Hematopoietic multipotent progenitor cell (in vitro differentiated cells): Measurements from ENCODE around the gene RBM8A. TPM values are rescaled to one million over a fixed set of nuclear protein-coding genes. Genes with fewer than 3 reads are reported as not detected.

Experiments
- DNase-seq, 3 donors: peaks; one replicate each; pipeline ENCODE4 v3.0.0-alpha.2; 2011 to 2015; ENCODE audit warnings: low read depth in 2 of 3, low spot score in 2 of 3
- total RNA-seq: library from RNA; depleted of rRNA; stranded (reverse); fragments of >200 nt; gene quantifications from one replicate; pipeline ENCODE4 v1.2.3, GENCODE V29; 2012

RBM8A gene
- total RNA-seq: 66.2 TPM

DNA sequence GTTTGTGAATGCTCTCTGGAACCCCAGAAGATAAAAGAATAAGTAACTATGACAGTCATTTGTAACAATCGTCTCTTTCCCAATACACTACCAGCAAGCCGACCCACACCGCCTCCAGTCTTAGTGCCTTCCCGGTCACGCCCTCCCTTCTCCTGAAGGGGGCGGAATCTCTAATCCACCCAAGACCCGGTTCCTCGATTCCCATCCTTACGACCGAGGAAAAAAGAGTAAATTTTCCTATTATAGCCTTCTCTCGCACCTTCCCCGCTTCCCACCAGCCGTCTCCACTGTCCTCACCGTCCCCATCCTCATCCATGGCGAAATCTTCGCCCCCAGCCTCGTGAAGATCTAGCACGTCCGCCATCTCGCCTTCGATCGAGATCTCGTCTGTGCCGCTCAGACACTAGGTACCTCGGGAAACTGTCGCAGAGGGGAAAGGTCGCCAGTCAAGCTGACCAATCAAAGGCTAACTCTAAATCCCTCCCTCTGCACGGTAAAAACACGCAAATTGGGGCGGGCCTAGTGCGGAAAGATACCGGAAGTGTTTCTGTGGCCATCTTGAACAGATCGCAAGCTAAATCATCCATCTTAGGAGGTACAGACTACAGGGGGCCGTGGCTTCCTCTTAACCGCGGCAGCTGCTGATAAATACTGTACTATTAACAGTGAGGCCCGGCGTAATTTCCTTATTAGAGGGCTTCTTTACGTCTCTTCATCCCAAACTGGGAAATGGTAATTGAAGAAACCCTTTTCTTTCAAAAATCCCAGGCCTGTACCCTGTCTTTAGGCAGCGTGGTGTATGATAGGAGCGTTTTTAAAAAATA, at the start of gene RBM8A:
Gene RBM8A, minus strand, starts transcription at position 422 of the 824 bp plus-strand sequence. Its CDS starts 58 bp downstream, at position 364.
- peak; percentile 84 to 99 (median 98) for DNase-seq

DNA sequence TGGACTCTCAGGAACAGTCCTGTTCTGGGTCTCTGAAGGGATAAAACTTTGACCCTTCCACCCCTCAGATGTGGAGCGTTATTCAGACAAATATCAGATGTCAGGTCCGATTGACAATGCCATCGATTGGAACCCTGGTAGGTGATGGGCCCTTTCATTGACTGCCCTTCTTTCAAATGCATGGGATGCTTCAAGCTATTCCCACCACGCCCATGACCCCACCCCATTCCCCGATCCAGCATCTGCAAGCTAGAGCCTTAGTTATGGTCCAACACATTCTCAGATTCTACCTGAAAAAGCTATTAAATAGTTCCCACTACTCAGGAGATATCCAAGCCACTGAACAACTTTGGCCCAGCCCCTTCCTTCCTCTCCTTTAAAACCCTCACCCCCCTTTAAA, 49.7 kb upstream of the RBM8A start:
- no peak for DNase-seq

DNA sequence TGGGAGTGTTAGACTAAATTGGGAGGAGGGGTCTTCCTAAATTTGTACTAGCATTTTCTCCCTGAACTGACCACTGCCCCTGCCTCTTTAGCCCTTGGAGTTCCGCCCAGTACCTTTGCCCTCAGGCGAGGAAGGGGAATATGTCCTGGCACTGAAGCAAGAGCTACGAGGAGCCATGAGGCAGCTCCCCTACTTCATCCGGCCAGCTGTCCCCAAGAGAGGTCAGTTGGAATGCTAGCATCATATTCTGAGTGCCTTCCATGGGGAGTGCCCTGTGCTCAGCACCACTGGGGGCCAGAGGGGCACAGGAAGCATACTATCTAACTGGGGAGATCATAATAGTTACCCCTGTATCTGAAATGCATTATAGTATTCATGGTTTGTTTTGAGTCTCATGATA, 47.9 kb upstream of the RBM8A start:
- DNase-seq: no peak

DNA sequence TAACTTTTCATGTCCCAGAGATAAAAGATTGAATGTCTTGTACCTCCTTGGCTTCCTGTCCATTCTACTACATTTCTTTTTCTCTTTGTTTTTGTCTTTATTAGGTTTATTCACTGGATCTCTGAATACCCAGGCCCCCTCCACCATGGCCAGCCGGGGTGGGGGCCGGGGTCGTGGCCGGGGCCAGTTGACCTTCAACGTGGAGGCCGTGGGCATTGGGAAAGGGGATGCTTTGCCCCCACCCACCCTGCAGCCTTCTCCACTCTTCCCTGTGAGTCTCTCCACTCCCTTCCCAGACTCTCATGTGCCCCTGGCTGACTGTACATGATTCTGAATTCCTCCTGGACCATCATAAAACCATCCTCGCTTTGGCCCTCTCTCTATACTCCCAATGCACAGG, 47.4 kb upstream of the RBM8A start:
- no peak for DNase-seq

DNA sequence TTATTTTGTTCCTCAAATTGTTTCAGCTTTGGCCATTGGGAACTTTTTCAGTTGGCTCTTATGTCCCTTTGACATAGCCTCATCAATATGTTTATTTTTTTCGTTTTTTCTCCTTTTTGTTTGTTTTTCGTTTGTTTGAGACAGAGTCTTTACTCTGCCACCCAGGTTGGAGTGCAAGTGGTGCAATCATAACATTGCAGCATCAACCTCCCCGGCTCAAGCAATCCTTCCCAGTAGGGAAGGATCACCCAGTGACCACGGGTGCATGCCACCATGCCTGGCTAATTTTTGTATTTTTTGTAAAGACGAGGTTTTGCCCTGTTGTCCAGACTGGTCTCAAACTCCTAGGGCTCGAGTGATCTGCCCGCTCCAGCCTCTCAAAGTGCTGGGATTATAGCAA, 45.3 kb upstream of the RBM8A start:
- DNase-seq: no peak

DNA sequence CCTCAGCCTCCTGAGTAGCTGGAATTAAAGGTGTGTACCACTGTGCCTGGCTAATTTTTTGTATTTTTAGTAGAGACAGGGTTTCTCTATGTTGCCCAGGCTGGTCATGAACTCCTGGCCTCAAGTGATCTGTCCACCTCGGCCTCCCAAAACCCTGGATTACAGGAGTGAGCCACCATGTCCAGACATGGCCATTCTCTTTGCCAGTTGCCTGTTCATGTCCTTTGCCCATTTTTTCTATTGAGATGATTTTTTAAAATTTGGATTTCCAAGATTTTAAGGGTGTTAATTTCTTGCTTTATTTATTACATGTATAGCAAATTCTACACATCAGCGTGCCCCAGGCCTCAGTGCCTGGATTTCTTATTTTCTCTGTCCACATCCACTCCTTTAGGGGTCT, 40.0 kb upstream of the RBM8A start:
- DNase-seq: no peak

DNA sequence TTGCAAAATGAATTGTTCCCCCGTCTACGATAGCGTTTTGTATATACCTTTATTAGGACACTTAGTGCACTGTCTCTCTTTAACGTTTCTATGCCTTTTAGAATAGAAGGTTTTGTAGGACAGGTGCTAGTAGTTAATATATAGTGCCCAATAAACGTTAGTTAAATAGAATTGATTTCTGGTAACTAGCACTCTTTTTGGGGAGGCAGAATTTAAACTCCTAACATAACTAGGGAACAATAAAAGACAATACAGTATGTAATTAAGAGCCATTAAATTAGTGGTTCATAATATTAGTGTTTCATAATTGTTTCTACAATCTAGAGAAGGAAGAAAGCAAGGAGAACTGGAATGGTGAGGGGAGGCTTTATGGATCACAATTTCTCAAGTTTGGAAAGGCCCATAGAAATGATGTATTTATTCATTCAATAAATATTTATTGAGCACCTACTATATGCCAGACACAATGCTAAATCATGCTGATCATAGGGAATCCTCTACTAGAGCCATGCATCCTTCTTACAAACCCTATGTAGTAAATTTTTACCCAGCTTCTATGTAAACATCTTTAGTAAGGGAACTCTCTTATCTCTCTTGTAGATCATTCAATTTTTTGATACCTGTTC, 37.9 kb upstream of the RBM8A start:
- no peak for DNase-seq

DNA sequence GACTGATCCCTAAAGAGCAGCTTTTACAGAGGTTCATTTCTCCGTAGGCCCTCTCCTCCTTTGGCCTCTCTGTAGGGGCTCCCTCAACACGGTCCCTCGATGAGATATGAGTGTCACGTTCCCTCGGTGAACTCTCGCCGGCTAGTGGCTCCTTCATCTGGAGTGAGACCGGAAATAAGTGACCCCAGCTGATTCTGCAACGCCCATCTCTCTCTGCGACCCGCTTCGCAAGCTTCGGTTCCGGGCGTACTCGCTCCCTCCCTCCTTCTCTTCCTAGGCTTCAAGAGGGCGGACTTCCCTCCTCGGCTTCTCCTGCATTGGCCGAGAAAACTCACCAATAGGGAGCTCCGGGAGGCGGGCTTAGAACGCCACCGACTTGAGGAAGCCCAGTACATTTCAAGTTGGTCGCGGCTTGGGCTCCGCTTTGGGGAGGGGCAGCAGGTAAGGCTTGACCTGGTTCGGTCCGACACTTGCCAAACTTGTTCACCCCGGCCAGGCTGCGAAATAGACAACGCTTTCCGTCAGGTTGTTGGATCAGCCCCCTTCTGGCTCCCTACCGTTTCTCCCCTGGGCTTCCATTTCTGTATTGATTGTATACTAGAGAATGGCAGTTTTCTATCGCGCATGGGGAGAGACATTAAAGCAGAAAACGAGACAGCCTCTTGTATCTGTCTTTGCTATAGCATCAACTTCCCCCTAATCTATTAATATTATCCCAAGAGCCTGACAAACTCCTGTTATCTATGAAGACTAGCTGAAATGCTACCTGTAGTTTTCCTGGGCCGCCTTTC, 37.2 kb upstream of the RBM8A start, which contains the start of the genes ANKRD34A and POLR3GL:
Gene ANKRD34A, minus strand, starts transcription at position 248 of the 791 bp plus-strand sequence. CDS start 2,816 bp downstream, outside the sequence.
Gene POLR3GL, plus strand, starts transcription at position 363 of the 791 bp plus-strand sequence. CDS start 10,176 bp downstream, outside the sequence.
- peak in 2 of 3 donors; percentile 92 to 95 for DNase-seq

DNA sequence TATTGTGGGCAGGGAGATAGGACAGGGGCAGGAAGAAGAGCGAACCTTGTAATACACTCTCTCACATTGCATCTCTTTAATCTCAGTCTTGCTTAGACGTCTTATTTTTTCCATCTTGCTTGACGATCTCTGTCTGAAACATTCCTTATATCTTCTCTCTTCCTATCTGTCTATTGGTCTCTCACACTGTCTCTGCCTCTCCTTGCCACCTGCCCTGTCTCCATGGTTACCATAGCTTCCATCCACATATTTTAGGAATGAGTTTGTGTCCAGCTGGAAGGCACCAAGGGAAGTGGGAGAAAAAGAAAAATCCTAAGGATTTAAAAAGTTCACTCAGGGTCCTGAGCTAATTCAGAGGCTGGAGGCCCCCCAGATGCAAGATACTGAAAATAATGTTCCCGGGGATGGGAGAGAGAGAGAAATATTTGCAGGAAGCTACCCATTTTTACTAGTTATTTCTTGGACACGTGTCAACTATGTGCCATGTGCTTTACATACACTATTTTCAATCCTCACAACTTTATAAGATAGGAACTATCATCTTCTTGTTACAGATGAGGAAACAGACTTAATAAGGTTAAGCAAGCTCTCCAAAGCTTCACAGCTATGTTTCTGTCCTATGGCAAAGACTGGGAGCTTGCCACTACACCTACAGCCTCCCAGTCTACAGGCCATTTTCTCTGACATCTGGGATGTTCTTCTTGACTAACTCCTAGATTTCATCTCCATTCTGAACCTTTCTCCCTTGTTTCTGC, 36.2 kb upstream of the RBM8A start:
- no peak for DNase-seq

DNA sequence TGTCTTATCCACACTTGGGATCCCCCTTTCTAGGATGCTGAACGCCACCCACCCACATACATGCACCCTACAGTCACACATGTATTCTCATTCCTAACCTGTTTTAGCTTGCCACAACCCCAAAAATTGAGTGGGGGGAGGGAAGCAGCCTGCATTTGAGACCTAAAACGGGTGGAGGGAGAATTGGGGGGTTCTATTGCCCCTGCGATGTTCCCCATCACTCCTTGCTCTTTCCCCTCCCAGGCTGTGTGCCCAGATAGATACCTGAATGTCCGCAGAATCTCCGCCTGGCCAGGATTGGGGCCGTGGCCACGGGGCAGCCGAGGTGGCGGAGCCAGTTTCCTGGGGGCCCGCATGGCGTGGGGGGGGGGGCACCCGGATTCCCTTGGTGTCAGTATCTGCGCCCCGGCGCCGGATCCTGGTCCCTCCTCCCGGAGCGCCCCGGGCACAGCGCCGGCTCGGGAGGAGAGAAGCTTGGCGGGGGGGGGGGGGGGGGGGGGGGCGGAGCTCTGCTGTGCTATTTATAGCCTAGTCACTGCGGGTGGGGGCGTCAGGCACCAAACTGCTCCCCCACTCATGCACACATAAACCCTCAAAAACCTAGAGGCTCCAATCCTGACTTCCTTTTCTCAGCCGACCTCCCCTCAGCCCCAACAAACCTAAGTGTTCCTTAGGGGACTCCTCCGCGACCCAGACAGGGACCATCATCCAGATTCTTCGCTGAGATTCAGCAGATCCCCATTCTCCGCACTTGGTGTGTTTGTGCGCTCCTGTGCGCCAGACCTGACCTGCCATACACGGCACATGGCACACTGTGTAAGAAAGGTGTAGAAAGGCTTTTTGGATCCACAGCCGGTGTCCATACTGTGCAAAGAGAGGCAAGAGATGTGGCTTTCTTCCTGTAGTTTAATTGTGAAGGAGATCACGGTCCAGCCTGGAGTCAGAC, 35.1 kb upstream of the RBM8A start:
- no peak for DNase-seq

DNA sequence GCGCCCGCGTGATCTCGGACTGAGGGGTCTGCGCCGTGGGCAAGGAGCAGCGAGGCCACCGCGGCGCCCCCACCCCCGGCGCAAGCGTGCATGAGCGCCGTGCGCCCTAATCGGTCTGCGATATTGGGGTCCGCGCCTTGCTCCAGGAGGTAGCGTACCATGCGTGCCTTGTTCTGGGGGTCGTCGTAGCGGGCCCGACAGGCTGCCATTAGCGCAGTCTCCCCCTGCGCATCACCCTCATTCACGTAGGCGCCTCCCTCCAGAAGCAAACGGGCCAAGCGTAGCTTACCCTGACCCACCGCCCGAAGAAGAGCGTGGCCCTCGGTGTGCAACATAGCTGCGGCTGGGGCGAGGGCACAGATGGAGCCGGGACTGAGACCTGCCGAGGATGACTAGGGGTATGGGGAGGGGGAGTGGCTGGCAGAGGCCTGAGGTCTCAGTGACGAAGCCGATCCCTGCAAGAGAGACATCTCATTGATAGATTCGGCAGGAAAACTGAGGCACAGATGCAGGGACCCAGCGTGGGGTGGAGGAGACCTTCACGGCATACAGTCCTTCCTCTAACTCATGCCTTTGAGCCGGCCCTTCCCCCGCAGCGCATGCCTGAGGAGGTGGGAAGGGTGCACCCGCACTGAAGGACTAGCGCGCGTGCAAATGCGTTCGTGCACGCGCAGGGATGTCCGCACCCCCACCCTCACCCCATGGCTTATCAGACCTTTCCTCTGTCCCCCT, 34.3 kb upstream of the RBM8A start:
- no peak for DNase-seq

DNA sequence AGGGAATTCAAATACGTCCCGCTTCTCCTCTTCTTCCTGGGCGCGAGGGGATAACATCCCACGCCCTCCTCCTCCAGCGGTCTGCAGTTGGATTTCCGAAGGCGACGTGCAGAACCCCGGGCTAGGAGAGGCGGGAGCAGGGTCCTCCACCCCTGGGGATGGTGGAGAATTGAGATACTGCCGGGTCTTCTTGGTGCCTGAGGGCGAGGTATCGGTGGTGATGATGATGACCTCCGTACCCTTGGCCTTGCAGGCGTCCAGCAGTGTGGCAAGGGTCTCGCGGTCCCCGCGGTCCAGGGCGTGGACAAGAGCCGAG, 33.8 kb upstream of the RBM8A start:
- DNase-seq: no peak

DNA sequence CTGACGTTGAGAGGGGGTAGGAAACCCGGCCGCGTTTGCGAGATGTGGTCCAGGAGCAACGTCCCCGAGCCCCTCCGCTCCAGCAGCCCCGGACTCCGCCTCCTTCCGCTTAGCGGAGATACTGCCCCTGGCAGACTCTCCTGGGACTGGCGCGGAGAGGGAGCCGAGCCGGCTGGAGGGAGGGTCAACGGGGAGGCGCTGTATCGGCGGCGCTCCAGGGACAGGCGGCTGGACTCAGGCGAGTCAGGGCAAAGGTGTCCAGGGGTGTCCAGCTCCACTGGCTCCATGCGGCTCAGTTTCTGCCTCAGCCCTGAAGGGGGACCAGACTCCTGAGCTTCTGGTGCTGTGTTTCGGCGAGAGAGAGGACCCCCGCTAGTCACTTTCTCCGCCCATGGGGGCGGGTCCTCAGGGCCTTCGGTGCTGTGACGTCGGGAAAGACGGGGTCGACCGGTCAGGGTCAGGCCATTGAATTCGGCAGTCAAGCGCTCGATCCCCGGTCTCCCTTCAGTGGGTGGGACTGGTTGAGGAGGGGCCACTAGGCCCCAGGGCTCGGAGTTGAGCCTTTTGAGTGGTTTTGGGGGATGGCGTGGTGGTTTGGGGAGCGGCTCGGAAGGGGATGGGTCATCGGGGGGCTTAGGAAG, 33.3 kb upstream of the RBM8A start:
- DNase-seq: peak in 2 of 3 donors; percentile 60 to 82

DNA sequence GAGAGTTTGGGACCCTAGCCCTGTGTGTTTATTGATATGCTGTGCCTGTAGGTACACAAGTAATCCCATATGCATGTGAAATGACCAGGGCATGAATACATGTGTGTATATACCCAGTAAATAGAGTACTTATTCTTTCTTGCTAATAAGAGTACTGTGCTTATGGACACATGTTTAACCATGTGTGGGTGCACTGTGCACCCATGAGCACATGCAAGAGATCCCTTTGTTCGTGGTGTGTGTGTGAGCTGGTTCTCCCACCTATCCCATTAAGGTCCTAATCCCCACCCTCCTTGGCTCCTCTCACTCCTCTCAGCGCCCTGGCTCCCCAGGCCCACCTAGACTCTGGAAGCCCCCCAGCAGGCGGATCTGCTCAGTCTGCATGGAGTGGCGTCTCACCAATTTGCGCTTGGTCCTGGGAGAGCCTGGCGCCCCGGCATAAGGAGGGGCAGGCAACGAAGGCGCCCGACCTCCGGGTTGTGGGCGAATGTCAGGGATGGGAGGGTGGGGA, 32.7 kb upstream of the RBM8A start:
- DNase-seq: no peak

DNA sequence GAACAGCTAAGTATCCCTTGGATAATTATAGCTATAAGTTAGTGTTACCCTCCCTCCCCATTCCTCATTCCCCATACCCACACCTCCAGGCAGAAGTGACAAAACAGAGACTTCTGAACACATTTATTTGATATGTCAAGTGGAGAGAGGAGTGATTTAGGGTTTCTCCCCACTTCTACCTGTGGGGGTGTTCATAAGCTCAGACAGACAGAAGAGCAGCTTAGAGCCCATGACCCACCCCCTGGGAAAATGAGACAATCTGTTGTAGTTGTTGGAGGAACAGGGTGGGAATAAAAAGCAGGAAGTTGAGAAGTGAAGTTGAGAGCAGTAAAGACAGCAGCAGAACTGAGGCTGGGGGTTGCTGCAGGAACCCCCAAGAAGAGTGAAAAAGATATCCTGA, 32.0 kb upstream of the RBM8A start:
- DNase-seq: no peak

DNA sequence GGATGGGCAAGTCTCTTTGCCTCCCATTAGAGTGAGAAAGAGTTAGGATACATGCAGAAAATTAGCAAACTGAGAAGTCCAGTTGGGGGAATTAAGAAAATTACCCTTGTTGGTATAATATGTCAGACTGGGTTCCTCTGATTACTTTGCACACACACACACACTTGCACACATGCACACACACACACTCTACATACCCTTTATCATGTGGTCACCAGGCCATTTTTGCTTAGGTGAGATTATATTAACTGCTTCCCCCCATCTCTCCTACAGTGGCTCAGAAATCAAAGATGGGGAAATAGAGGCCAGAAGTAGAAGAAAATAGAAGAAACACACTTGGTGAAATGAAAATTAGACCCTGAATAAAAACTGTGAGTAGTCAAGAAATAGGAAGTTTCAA, 31.4 kb upstream of the RBM8A start:
- DNase-seq: no peak

DNA sequence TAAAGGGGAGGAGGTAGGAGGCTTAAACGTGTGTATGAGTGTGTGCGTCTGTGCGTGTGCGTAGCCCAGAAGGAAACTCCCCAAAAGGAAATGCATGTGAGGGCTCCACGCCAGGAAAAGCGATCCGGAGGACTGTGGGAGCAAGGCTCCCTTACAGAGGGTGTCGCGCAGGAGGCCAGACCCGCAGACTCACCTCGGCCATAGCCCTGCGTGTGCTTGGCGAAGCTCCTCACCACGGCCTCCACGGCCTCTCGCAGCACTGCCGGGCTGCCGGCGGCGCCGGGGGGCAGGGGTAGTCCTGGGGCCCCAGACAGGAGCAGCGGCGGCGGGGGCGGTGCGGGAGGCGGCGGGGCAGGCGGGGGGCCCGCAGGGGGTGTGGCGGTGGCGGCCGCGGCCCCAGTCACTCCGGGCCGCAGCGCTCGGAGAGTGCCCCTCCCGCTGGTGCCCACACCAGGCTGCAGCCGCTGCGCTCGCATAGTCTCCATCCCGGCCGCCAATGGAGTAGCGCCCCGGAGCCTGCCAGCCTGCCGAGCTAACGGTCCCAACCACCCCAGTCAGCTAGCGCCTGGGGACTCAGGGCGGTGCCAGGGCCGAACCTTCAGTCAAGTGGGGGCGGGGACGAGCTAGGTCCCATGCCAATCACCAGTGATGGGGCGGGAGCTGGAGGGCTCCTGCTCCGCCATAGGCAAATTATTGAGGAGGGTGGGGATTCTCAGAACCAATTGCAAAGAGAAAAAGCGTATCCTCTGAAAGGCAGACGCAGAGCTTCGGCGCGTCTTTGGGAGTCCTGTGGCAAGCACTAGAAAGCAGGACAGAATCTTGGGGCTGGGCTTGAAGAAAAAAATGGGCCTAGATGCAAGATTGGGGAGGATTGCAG, 30.4 kb upstream of the RBM8A start, which contains the start of gene LIX1L:
Gene LIX1L, minus strand, starts transcription at position 575 of the 877 bp plus-strand sequence. Its CDS starts 90 bp downstream, at position 485.
- DNase-seq: peak; percentile 84 to 98 (median 96)
